AG09309 (cell line): ENCODE data around the gene ALDH16A1.

Experiments
- DNase-seq: peaks from one replicate; pipeline ENCODE4 v3.0.0-alpha.2; 2010; ENCODE audit warnings: low read depth
- H3K4me3 ChIP-seq: 2 replicates; pipeline ENCODE4 v1.5.1; 2011; ENCODE audit warnings: mild to moderate bottlenecking, low read depth, low read length, moderate library complexity; ENCODE audit not compliant: control insufficient read depth
- TF ChIP-seq, protein P1 (sequence below): IDR thresholded peaks from 2 replicates; pipeline ENCODE4 v1.5.1; 2011; ENCODE audit warnings: mild to moderate bottlenecking, low read depth, low read length, inconsistent platforms; ENCODE audit not compliant: insufficient read depth, control insufficient read depth; ENCODE audit errors: missing control alignments

The ALDH16A1 gene

DNA sequence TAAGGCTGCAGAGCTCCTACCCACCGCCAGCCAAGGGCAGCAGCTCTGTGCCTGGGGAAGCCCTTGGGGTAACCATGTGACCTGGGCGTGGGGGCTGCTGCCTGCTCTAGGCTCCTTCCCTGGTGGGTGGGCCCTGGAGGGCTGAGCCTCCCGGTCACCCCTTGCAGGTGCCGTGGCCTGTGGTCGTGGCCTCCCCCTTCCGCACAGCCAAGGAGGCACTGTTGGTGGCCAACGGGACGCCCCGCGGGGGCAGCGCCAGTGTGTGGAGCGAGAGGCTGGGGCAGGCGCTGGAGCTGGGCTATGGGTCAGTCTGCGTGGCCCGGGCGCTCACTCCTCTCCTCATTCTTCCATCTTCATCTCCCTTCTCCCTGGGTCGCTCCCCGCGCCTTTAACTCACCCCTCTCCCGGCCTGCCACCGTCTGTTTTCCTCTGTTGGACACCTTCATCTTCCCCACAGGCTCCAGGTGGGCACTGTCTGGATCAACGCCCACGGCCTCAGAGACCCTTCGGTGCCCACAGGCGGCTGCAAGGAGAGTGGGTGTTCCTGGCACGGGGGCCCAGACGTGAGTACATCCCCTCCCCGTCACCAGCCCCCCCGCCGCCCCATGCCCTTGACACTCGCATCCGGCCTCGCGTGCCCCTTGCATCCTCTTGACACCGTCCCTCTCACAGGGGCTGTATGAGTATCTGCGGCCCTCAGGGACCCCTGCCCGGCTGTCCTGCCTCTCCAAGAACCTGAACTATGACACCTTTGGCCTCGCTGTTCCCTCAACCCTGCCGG lies 11.1 kb downstream of the ALDH16A1 start:
- H3K4me3 ChIP-seq = no peak overlapping the region
- TF ChIP-seq, protein P1, sequence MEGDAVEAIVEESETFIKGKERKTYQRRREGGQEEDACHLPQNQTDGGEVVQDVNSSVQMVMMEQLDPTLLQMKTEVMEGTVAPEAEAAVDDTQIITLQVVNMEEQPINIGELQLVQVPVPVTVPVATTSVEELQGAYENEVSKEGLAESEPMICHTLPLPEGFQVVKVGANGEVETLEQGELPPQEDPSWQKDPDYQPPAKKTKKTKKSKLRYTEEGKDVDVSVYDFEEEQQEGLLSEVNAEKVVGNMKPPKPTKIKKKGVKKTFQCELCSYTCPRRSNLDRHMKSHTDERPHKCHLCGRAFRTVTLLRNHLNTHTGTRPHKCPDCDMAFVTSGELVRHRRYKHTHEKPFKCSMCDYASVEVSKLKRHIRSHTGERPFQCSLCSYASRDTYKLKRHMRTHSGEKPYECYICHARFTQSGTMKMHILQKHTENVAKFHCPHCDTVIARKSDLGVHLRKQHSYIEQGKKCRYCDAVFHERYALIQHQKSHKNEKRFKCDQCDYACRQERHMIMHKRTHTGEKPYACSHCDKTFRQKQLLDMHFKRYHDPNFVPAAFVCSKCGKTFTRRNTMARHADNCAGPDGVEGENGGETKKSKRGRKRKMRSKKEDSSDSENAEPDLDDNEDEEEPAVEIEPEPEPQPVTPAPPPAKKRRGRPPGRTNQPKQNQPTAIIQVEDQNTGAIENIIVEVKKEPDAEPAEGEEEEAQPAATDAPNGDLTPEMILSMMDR = no peak
- DNase-seq = no peak

DNA sequence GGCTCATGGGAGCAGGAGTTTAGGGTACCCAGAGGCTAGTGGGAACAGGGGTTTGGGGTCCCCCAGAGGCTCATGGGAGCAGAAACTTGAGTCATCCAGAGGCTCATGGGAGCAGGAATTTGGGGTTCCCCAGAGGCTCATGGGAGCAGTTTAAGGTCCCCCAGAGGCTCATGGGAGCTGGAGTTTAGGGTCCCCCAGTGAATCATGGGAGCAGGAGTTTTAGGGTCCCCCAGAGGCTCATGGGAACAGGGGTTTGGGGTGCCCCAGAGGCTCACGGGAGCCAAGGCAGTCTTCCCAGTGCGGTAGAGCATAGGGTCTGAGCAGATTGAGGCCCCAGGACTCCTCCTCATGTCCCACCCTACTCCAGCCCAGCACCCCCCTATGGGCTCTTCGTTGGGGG lies 12.3 kb downstream of the ALDH16A1 start:
- no peak overlapping the region for H3K4me3 ChIP-seq
- TF ChIP-seq, protein P1 = no peak
- no peak for DNase-seq

GRCh38 chr19:49468199-49468598 lies 15.2 kb downstream of the ALDH16A1 start:
- no peak for DNase-seq
- TF ChIP-seq, protein P1 = no peak

GRCh38 chr19:49468746-49469447 lies 15.9 kb downstream of the ALDH16A1 start:
- no peak for DNase-seq
- TF ChIP-seq, protein P1 = no peak
- no peak overlapping the region for H3K4me3 ChIP-seq

More at GRCh38 chr19:49468199-49468598, 15.2 kb downstream of the ALDH16A1 start:
- no peak overlapping the region for H3K4me3 ChIP-seq

GRCh38 chr19:49469828-49470614 lies 17.0 kb downstream of the ALDH16A1 start:
- H3K4me3 ChIP-seq = no peak overlapping the region
- no peak for DNase-seq

GRCh38 chr19:49470615-49470978 lies 17.6 kb downstream of the ALDH16A1 start:
- no peak for DNase-seq
- TF ChIP-seq, protein P1 = no peak
- H3K4me3 ChIP-seq = no peak overlapping the region

More at GRCh38 chr19:49469828-49470614, 17.0 kb downstream of the ALDH16A1 start:
- TF ChIP-seq, protein P1 = no peak
